NCI-H69 (cell line): ENCODE measurements around the gene YTHDC1.
"Not testable (repeated sequence)": the region's sequence is repeated elsewhere in the genome, so short reads cannot be mapped to it uniquely, and the experiment has no call there.

ENCODE experiments used
- DNase-seq: peaks from one replicate; lab custom pipeline; 2025; lab: John Stamatoyannopoulos, UW

The YTHDC1 gene

GRCh38 chr4:68349649-68350360, at the start of gene YTHDC1:
TSS of gene YTHDC1 (minus strand) at chr4:68350090. CDS start at chr4:68349753, 337 bp downstream.
- DNase-seq = peak; percentile 95

GRCh38 chr4:68399306-68399705, 49.4 kb upstream of the YTHDC1 start:
- no peak for DNase-seq

GRCh38 chr4:68396756-68397155, 46.9 kb upstream of the YTHDC1 start:
- no peak for DNase-seq

GRCh38 chr4:68391436-68391835, 41.5 kb upstream of the YTHDC1 start:
- DNase-seq = no peak

GRCh38 chr4:68390205-68390935, 40.5 kb upstream of the YTHDC1 start:
- DNase-seq = no peak

- not testable (repeated sequence) for DNase-seq
Measured at GRCh38 chr4:68389386-68389913, 39.6 kb upstream of the YTHDC1 start.

GRCh38 chr4:68388347-68388865, 38.5 kb upstream of the YTHDC1 start:
- DNase-seq = no peak

GRCh38 chr4:68385267-68385666, 35.4 kb upstream of the YTHDC1 start:
- no peak for DNase-seq

- DNase-seq = no peak
Measured at GRCh38 chr4:68383115-68383514, 33.2 kb upstream of the YTHDC1 start.

- no peak for DNase-seq
Measured at GRCh38 chr4:68378226-68378625, 28.3 kb upstream of the YTHDC1 start.

GRCh38 chr4:68375667-68376559, 26.0 kb upstream of the YTHDC1 start:
- DNase-seq = peak; percentile 54

- peak; percentile 61 for DNase-seq
Measured at GRCh38 chr4:68373513-68373912, 23.6 kb upstream of the YTHDC1 start.

- no peak for DNase-seq
Measured at GRCh38 chr4:68372588-68372987, 22.7 kb upstream of the YTHDC1 start.

GRCh38 chr4:68369142-68369805, 19.4 kb upstream of the YTHDC1 start:
- DNase-seq = no peak

GRCh38 chr4:68368691-68369131, 18.8 kb upstream of the YTHDC1 start:
- no peak for DNase-seq

GRCh38 chr4:68367835-68368234, 17.9 kb upstream of the YTHDC1 start:
- peak; percentile 26 for DNase-seq

GRCh38 chr4:68366600-68366999, 16.7 kb upstream of the YTHDC1 start:
- DNase-seq = no peak

GRCh38 chr4:68365068-68365467, 15.2 kb upstream of the YTHDC1 start:
- no peak for DNase-seq

GRCh38 chr4:68361146-68361589, 11.3 kb upstream of the YTHDC1 start:
- no peak for DNase-seq

- no peak for DNase-seq
Measured at GRCh38 chr4:68360231-68360968, 10.5 kb upstream of the YTHDC1 start.

GRCh38 chr4:68359508-68359907, 9.6 kb upstream of the YTHDC1 start:
- no peak for DNase-seq
